Activated T-cell treated with anti-CD3 and anti-CD28 coated beads, Interleukin-2, amount 50 U/mL, for 24 hours (primary cell): ENCODE data around the gene PEX13.

Experiments used
- DNase-seq: peaks from one replicate; pipeline ENCODE4 v3.0.0-alpha.2; 2020
- H3K27ac Mint-ChIP-seq: 2 replicates; pipeline ENCODE4 v1.8.0; 2020; ENCODE audit warnings: mild to moderate bottlenecking, mixed read lengths
- H3K27me3 Mint-ChIP-seq: 2 replicates; pipeline ENCODE4 v1.8.0; 2020; ENCODE audit warnings: mixed read lengths
- H3K36me3 Mint-ChIP-seq: 2 replicates; pipeline ENCODE4 v1.8.0; 2020; ENCODE audit warnings: low read depth, mixed read lengths
- H3K4me1 Mint-ChIP-seq: 2 replicates; pipeline ENCODE4 v1.8.0; 2020; ENCODE audit warnings: low read depth, mixed read lengths
- H3K4me3 Mint-ChIP-seq: 2 replicates; pipeline ENCODE4 v1.8.0; 2020; ENCODE audit warnings: mild to moderate bottlenecking, moderate library complexity, mixed read lengths
- H3K9me3 Mint-ChIP-seq: 2 replicates; pipeline ENCODE4 v1.8.0; 2020; ENCODE audit warnings: mixed read lengths

PEX13 gene

DNA sequence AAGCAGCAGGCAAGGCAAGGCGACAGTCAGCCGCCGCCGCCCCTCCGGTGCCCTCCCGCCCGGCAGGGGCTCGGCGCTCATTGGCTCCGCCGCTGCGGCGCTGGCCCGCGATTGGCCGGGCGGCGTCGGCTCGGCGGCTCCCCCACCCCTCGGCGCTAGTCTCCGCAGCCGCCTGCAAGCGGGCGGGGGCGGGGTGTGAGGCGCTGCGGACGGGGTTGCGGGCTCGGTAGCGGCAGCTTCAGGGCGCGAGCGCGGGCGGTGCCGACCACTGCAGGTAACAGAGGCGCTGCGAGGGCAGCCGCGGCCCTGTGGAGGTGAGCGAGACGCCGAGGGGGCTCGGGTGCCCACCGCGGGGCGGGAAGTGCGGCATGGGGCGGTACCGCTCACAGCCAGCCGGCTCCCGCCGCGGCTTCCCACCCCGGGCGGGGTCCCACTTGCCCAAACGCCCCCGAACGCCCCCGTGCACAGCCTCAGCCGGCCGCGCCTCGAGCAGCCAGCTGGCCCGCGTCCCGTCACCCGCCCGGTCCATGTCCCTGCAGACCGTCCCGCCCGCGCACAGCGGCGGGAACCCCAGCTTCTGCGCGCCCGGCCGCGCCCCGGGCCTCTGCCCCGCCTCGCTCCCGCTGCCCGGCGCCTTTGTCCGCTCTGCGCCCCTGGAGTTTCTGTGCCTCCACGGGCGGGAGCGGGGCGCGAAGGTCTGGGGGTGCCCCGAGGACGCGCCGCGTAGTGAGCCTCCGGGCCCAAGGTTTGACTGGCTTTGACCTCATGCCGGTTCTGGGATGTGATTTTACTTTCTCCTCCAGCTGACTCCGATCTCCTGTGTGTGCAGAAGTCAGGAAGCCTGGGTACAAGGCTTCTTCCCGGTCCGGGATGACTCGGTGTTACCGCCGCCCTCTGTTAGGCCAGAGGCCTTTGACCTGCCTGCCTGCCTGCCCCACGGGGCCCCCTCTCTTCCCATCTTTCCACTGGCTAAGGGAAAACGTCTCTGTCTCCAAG is 48.5 kb downstream of the PEX13 start, which contains the start of gene SANBR:
SANBR (plus strand) TSS at position 158 of the 996 bp plus-strand sequence. CDS start 4,480 bp downstream, outside the sequence.
- peak; percentile 87 for DNase-seq
- H3K9me3 Mint-ChIP-seq: no peaks in the 10 kb centered on the region
- H3K27me3 Mint-ChIP-seq: no peaks in the 10 kb centered on the region
- H3K36me3 Mint-ChIP-seq: peaks cover 1% of the 10 kb centered on the region
- peak within 1 kb of the TSS; percentile 87 for H3K27ac Mint-ChIP-seq
- peak within 1 kb of the TSS; percentile 85 for H3K4me3 Mint-ChIP-seq
- H3K4me1 Mint-ChIP-seq: peaks cover 11% of the 10 kb centered on the region

DNA sequence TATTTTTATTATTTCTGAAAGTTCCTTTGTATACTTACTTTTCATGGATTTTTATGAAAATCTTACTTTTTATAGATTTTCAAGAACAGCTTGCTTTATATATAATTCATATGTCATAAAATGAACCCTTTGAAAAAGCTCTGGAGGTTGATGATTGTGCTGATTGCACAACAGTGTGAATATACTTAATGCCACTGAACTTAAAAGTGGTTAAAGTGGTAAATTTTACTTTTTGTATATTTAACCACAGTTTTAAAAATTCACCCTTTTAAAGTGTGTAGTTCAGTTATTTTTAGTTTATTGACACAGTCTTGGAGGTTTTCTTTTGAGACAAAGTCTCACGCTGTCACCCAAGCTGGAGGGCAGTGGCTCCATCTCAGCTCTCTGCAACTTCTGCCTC is 56.6 kb downstream of the PEX13 start:
- no peak for DNase-seq
- peaks cover 5% of the 10 kb centered on the region for H3K36me3 Mint-ChIP-seq

DNA sequence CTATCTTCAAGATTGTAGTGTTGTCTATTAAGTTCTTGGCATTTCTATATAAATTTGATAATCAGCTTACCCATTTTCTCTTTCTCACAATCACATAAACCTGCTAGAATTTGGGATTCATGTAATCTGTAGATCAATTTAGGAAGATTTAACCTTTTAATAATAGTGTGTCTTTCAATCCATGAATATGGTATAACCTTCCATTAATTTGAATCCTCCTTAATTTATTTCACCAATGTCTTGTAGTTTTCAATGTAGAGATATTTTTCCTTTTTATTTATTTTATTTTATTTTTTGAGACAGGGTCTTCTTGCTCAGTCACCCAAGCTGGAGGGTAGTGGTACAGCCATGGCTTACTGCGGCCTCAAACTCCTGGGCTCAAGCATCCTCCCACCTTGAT is 68.4 kb downstream of the PEX13 start:
- Mint-ChIP-seq H3K9me3 (no peaks in the 10 kb centered on the region), H3K27ac (no peak overlapping the region), H3K4me1 (no peaks in the 10 kb centered on the region), H3K27me3 (no peaks in the 10 kb centered on the region), H3K36me3 (no peaks in the 10 kb centered on the region), H3K4me3 (no peak overlapping the region)
- no peak for DNase-seq

More for the DNA sequence above, 56.6 kb downstream of the PEX13 start:
- Mint-ChIP-seq H3K9me3 (no peaks in the 10 kb centered on the region), H3K27me3 (no peaks in the 10 kb centered on the region), H3K4me3 (no peak overlapping the region), H3K4me1 (no peaks in the 10 kb centered on the region), H3K27ac (no peak overlapping the region)

DNA sequence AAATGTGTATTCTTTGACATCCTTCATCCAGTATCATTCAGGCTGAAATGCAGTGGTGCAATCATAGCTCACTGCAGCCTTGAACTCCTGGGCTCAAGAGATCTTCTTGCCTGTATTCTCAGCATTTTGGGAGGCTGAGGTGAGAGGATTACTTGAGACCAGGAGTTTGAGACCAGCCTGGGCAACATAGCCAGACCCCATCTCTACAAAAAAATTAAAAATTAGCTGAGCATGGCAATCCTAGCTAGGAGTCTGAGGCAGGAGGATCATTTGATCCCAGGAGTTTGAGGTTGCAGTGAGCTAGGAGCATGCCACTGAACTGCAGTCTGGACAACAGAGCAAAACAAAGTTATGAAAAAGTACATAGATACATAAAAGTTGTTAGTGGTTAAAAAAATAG is 72.3 kb downstream of the PEX13 start:
- H3K27me3 Mint-ChIP-seq: no peaks in the 10 kb centered on the region
- no peaks in the 10 kb centered on the region for H3K4me1 Mint-ChIP-seq
- DNase-seq: no peak
- no peaks in the 10 kb centered on the region for H3K9me3 Mint-ChIP-seq
- H3K4me3 Mint-ChIP-seq: no peak overlapping the region
- H3K36me3 Mint-ChIP-seq: no peaks in the 10 kb centered on the region
- no peak overlapping the region for H3K27ac Mint-ChIP-seq

DNA sequence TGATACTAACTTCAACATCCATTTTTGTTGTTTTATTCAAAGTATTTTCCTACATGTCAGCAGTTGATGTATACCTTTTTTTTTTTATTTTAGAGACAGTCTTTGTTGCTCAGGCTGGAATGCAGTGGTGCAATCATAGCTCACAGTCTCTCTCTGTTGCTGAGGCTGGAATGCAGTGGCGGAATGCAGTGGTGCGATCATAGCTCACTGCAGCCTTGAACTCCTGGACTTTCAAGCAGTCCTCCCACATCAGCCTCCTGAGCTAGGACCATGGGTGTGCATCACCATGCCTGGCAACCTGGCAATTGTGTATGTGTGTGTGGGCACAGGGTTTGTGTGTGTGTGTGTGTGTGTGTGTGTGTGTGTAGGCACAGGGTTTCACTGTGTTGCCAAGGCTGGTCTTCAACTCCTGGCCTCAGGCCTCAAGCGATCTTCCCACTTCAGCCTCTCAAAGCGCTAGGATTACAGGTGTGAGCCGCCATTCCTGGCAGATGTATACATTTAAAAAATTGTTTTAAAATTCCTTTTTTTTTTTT is 72.9 kb downstream of the PEX13 start:
- DNase-seq: no peak
- no peak overlapping the region for H3K27ac Mint-ChIP-seq
- no peaks in the 10 kb centered on the region for H3K9me3 Mint-ChIP-seq
- H3K27me3 Mint-ChIP-seq: no peaks in the 10 kb centered on the region
- no peaks in the 10 kb centered on the region for H3K36me3 Mint-ChIP-seq
- no peak overlapping the region for H3K4me3 Mint-ChIP-seq
- no peaks in the 10 kb centered on the region for H3K4me1 Mint-ChIP-seq

DNA sequence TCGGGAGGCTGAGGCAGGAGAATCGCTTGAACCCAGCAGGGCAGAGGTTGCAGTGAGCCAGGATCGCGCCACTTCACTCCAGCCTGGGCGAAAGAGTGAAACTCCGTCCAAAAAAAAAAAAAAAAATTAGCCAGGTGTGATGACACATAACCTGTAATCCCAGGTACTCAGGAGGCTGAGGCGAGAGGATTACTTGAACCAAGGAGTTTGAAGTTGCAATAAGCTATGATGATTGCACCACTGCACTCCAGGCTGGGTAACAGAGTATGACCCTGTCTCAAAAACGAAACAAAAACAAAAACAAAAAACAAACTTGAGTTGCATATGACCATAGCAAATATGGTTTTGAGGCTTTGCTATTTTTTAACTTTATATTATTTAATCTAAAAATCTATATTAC is 74.0 kb downstream of the PEX13 start:
- no peak overlapping the region for H3K27ac Mint-ChIP-seq
- no peaks in the 10 kb centered on the region for H3K36me3 Mint-ChIP-seq
- DNase-seq: no peak
- H3K4me3 Mint-ChIP-seq: no peak overlapping the region
- no peaks in the 10 kb centered on the region for H3K27me3 Mint-ChIP-seq
- no peaks in the 10 kb centered on the region for H3K4me1 Mint-ChIP-seq
- H3K9me3 Mint-ChIP-seq: no peaks in the 10 kb centered on the region

DNA sequence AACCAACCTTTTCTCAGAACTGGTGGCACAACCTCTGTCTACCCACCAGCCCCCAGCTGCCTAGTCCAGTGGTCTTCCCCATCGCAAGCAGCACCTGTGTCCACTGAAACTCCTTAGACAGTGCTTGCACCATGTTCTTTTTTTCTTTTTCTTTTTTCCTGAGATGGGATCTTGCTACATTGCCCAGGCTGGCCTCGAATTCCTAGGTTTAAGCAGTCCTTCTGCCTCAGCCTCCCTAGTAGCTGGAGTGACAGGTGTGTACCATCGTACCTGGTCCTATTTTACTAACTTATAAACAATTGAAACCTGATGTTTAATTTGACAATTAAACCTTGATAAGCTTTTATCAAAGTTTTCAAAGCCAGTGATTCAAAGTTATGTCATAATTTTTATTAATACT is 78.9 kb downstream of the PEX13 start:
- Mint-ChIP-seq H3K4me3 (no peak overlapping the region), H3K27ac (no peak overlapping the region), H3K27me3 (no peaks in the 10 kb centered on the region)

DNA sequence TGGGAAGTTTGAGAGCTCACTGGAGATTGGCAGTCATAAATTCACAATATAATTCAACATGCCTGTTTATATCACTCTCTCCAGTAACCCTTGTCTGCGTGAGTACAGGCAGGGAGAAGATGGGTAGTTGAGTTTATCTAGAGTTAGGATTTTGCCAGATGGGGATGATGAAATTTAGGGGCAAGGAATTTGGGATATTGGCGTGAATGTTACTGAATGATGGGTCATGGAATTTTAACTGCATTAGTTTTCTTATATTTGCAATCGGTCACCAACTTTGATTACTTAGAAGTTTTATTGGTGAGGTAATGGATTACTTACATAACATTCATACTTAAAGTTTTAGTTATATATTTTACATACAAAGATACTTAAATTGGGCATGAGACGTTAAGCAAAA is 83.3 kb downstream of the PEX13 start:
- no peaks in the 10 kb centered on the region for H3K27me3 Mint-ChIP-seq
- no peak overlapping the region for H3K27ac Mint-ChIP-seq
- peaks cover 2% of the 10 kb centered on the region for H3K36me3 Mint-ChIP-seq
- H3K4me3 Mint-ChIP-seq: no peak overlapping the region
- no peaks in the 10 kb centered on the region for H3K9me3 Mint-ChIP-seq
- no peaks in the 10 kb centered on the region for H3K4me1 Mint-ChIP-seq
- DNase-seq: no peak

More for the DNA sequence above, 78.9 kb downstream of the PEX13 start:
- Mint-ChIP-seq H3K36me3 (no peaks in the 10 kb centered on the region), H3K9me3 (no peaks in the 10 kb centered on the region), H3K4me1 (no peaks in the 10 kb centered on the region)
- DNase-seq: no peak
